Effector CD4-positive, alpha-beta T cell (primary cell): ENCODE data around the gene CPEB3.

Source experiments
- DNase-seq: peaks from one replicate; pipeline ENCODE4 v3.0.0-alpha.2; 2020

CPEB3 gene

GRCh38 chr10:92014620-92015019, 276.3 kb downstream of the CPEB3 start:
- DNase-seq, result no peak

DNA sequence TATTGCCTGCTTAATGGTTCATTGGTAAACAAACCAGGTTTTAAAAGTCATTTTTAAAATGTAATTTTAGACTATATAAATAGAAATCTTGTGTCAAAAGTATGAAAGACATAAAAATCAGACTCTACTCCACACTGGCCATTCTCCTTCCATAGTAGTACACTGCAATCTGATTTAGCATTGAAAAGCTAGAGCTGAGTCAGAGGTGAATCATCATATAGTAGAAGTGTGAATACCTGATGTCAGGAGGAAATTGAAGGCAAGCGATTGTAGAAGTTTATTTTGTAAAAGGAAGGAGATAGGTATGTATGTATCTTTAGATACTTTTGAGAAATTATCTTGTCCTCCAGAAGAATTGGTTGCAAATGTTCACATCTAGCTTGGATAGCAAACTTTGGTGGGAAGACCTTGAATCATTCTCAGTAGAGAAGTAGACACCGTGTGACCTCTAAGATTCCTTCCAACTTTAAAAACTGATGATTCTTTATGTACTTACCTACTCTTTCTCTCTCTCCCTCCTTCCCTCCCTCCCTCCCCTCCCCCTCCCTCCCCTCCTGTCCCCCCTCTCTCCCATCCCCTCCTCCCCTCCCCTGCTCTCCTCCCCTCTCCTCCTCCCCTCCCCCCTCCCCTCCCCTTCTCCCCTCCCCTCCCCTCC, 279.2 kb downstream of the CPEB3 start:
- no peak for DNase-seq

DNA sequence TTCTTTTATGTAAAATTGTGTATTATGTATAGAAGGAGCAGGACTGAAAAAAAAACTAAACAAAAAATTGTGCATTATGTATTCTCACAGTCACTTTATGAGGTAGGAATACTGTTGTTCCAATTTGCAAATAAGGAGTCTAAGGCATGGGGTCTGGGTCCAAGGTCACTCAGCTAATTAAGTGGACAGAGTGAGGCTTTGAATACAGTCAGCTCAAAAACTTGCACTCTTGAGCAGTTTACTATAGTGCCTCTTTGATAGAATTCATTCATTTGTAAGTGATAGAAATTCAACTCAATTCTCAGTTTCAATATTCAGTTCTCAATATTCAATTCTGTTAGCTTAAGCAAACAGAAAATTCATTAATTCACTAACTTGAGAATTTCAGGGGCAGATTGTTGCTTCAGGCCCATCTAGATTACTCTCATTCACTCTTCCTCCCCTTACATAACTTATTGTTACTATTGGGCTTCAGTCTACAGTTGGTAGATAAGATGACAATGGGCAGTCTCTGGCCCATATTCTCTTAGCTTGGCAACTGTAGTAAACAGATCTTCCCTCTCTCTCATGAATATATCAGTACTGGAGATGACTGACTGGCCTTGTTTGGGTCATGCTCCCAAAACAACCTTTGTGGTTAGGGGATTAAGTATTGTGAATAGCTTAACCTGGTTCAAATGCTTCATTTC, 280.7 kb downstream of the CPEB3 start:
- DNase-seq, result no peak

DNA sequence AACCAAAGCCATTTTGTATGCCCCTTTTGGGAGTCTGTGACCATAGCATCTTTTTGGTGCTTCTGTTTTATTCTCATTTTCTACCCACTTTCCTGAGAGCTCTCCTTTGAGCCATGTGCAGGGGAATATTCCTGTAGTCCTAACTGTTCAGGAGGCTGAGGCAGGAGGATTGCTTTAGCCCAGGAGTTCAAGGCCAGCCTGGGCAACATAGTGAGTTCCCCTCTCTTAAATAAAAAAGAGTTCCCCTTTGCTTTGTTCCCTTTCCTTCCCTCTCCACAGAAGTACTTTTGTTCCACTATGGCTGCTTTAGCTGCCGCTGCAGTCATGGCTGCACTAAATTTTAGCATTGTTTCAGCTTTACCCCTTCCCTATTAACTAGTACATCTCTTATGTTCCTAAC, 281.4 kb downstream of the CPEB3 start:
- DNase-seq, result no peak

DNA sequence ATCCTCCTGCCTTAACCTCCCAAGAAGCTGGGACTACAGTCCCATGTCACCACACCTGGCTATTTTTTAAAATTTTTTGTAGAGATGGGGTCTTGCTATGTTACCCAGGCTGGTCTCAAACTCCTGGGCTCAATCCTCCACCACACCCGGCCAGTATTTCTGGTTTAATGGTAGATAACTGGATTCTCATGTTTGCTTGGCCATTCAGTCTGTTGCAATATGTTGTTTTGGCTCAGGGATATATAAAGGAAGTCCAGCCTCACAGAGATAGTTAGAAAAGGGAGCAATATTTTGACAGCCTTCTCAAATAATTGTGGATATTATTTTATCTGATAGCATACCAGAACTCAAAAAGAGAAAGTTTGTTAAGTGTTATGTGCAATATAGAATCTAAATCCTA, 284.9 kb downstream of the CPEB3 start:
- DNase-seq, result no peak

DNA sequence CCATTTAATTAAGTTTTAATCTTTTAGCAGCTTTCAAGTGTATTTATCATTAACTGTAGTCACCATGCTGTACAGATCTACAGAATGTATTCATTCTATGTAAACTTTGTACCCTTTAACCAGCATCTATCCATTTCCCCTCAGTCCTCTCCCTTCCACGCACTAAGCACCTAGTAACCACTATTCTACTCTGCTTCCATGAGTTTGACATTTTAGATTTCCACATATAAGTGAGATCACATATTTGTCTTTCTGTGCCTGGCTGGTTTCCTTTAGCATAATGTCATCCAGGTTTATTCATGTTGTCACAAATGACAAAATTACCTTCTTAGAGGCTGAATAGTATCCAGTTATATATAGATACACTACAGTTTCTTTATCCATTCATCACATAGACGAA, 287.6 kb downstream of the CPEB3 start:
- DNase-seq, result no peak

DNA sequence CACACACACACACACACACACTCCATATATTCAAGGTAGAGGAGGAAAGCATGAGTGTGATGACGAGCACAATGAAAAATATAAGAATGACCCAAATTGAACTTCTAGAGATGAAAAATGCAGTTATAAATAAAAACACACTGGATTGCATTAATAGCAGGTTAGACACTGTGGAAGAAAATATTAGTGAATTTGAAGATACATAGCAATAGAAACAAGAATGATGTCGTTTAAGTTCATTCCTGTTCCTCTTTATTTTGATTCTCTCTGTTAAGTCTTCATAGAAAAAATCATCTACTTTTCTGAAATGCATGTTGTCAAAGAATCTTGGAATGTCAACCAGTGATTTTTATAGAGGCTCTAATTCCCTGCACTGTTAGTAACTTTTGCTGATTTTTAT, 288.9 kb downstream of the CPEB3 start:
- no peak for DNase-seq

DNA sequence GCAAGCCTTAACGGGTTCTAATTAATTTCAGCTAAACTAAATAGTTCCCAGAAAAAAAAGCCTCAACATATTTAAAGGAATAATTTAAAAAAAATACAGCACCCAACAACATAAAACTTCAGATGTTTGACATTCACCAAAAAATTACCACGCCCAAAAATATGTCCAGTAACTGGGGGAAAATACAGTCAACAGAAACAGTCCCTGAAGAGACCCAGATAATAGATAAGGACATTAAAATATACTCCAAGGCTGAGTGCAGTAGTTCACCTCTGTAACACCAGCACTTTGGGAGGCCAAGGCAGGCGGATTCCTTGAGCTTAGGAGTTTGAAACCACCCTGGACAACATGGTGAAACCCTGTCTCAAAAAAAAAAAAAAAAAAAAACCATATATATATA, 289.3 kb downstream of the CPEB3 start:
- DNase-seq, result no peak
